Measurements from ENCODE around the gene MRPS34.

- TF ChIP-seq CTCF (optimal IDR thresholded peaks at IDR 0.05 in 1 of 3, IDR thresholded peaks at IDR 0.05 in 1 of 3, conservative IDR thresholded peaks at IDR 0.05 in 1 of 3; ENCODE audit: extremely low read depth in 1 of 3, insufficient read depth in 2 of 3, low read length in 3 of 3): no peak
- no peak for TF ChIP-seq EZH2 (IDR thresholded peaks at IDR 0.05; ENCODE audit: low read length)
Measured at GRCh38 chr16:1787322-1788094, 14.6 kb upstream of the MRPS34 start.

All from keratinocyte (primary cell).